HFFc6 (cell line): ENCODE measurements around the gene CHRNA4. TPM values are rescaled to one million over a fixed set of nuclear protein-coding genes. Genes with fewer than 3 reads are reported as not detected.

Experiments
- DNase-seq: peaks from one replicate; pipeline ENCODE4 v3.0.0-alpha.2; 2018
- H3K27ac Mint-ChIP-seq: 2 replicates; pipeline ENCODE4 v1.8.0; 2020; ENCODE audit warnings: mild to moderate bottlenecking, mixed read lengths
- H3K27me3 Mint-ChIP-seq: 2 replicates; pipeline ENCODE4 v1.8.0; 2021; ENCODE audit warnings: mild to moderate bottlenecking, moderate library complexity, mixed read lengths; ENCODE audit not compliant: insufficient read depth
- H3K36me3 Mint-ChIP-seq: 2 replicates; pipeline ENCODE4 v1.8.0; 2021; ENCODE audit warnings: low read depth, mixed read lengths
- H3K4me1 Mint-ChIP-seq: 2 replicates; pipeline ENCODE4 v1.8.0; 2020; ENCODE audit warnings: low read depth, mixed read lengths
- H3K4me3 Mint-ChIP-seq: 2 replicates; pipeline ENCODE4 v1.8.0; 2020; ENCODE audit warnings: mild to moderate bottlenecking, moderate library complexity, mixed read lengths
- H3K9me3 Mint-ChIP-seq: 2 replicates; pipeline ENCODE4 v1.8.0; 2020; ENCODE audit warnings: mild to moderate bottlenecking, mixed read lengths
- CTCF ChIP-seq: fragments of 200-600 bp; sonication (generic); IDR thresholded peaks from 2 replicates; pipeline ENCODE4 v1.5.0; 2021; ENCODE audit warnings: antibody characterized with exemption, mild to moderate bottlenecking
- total RNA-seq, 6 experiments: library from RNA; stranded (reverse); fragmentation: NEBNext Ultra II Directional; extraction: Animal tissue kit (Norgen Biotek cat#: 25700); gene quantifications; 2 replicates in 1 of 6; 3 replicates in 5 of 6; pipeline ENCODE4 v1.2.3, GENCODE V29; 2021

Gene CHRNA4
- total RNA-seq, 6 experiments from 2014 or later, result not detected

- H3K36me3 Mint-ChIP-seq, result no peaks in the 10 kb centered on the region
- no peaks in the 10 kb centered on the region for H3K9me3 Mint-ChIP-seq
- no peak overlapping the region for H3K4me3 Mint-ChIP-seq
- H3K27ac Mint-ChIP-seq, result no peak overlapping the region
- no peaks in the 10 kb centered on the region for H3K4me1 Mint-ChIP-seq
- H3K27me3 Mint-ChIP-seq, result peaks cover 4% of the 10 kb centered on the region
- DNase-seq, result no peak
- TF ChIP-seq CTCF, result no peak
Observed at GRCh38 chr20:63311186-63311832, 49.8 kb downstream of the CHRNA4 start.

- Mint-ChIP-seq H3K27ac (no peak overlapping the region), H3K4me3 (no peak overlapping the region), H3K36me3 (no peaks in the 10 kb centered on the region), H3K9me3 (no peaks in the 10 kb centered on the region), H3K27me3 (peaks cover 4% of the 10 kb centered on the region), H3K4me1 (no peaks in the 10 kb centered on the region)
- no peak for TF ChIP-seq CTCF
- no peak for DNase-seq
Observed at GRCh38 chr20:63310265-63310991, 50.7 kb downstream of the CHRNA4 start.

- TF ChIP-seq CTCF, result peak; percentile 94
- H3K4me3 Mint-ChIP-seq, result no peak overlapping the region
- no peak for DNase-seq
- H3K4me1 Mint-ChIP-seq, result no peaks in the 10 kb centered on the region
- no peak overlapping the region for H3K27ac Mint-ChIP-seq
- H3K27me3 Mint-ChIP-seq, result peaks cover 6% of the 10 kb centered on the region
- H3K36me3 Mint-ChIP-seq, result no peaks in the 10 kb centered on the region
- H3K9me3 Mint-ChIP-seq, result no peaks in the 10 kb centered on the region
Observed at GRCh38 chr20:63309261-63310071, 51.7 kb downstream of the CHRNA4 start.

GRCh38 chr20:63308218-63308911 lies 52.8 kb downstream of the CHRNA4 start:
- Mint-ChIP-seq H3K9me3 (no peaks in the 10 kb centered on the region), H3K4me1 (no peaks in the 10 kb centered on the region), H3K27me3 (peaks cover 6% of the 10 kb centered on the region), H3K27ac (no peak overlapping the region), H3K4me3 (no peak overlapping the region), H3K36me3 (no peaks in the 10 kb centered on the region)
- DNase-seq, result no peak
- TF ChIP-seq CTCF, result no peak

- H3K27ac Mint-ChIP-seq, result no peak overlapping the region
- no peaks in the 10 kb centered on the region for H3K36me3 Mint-ChIP-seq
- DNase-seq, result no peak
- no peaks in the 10 kb centered on the region for H3K4me1 Mint-ChIP-seq
- no peaks in the 10 kb centered on the region for H3K9me3 Mint-ChIP-seq
- H3K4me3 Mint-ChIP-seq, result no peak overlapping the region
- peaks cover 10% of the 10 kb centered on the region for H3K27me3 Mint-ChIP-seq
- TF ChIP-seq CTCF, result no peak
Observed at GRCh38 chr20:63307538-63308217, 53.5 kb downstream of the CHRNA4 start.
